DOHH2 (cell line): ENCODE measurements around the gene OR6Y1.

ENCODE experiments used
- H3F3A ChIP-seq: fragments of 200-600 bp; sonication (generic), shearing (Covaris generic); 2 replicates; pipeline ENCODE4 v1.6.0; 2016; ENCODE audit warnings: antibody characterized with exemption, mild to moderate bottlenecking; ENCODE audit not compliant: control insufficient read depth, insufficient read depth
- H3K27ac ChIP-seq: fragments of 200-600 bp; sonication (generic); 2 replicates; pipeline ENCODE4 v1.5.1; 2014; ENCODE audit warnings: low read depth, mild to moderate bottlenecking, low read length, moderate library complexity
- H3K27me3 ChIP-seq: fragments of 200-600 bp; sonication (generic); 2 replicates; pipeline ENCODE4 v1.6.1; 2014; ENCODE audit warnings: mild to moderate bottlenecking, low read length, mixed read lengths; ENCODE audit not compliant: control insufficient read depth
- H3K36me3 ChIP-seq: fragments of 200-600 bp; sonication (generic); 2 replicates; pipeline ENCODE4 v1.6.1; 2014; ENCODE audit warnings: mild to moderate bottlenecking, low read length, moderate library complexity, mixed read lengths; ENCODE audit not compliant: control insufficient read depth
- H3K4me1 ChIP-seq: fragments of 200-600 bp; sonication (generic); 2 replicates; pipeline ENCODE4 v1.6.1; 2014; ENCODE audit warnings: mild to moderate bottlenecking, low read length, mixed read lengths; ENCODE audit not compliant: control insufficient read depth
- H3K4me2 ChIP-seq: fragments of 200-600 bp; sonication (generic); 2 replicates; pipeline ENCODE4 v1.6.0; 2014; ENCODE audit warnings: mild to moderate bottlenecking, low read length, moderate library complexity
- H3K4me3 ChIP-seq: fragments of 200-600 bp; sonication (generic); 2 replicates; pipeline ENCODE4 v1.5.1; 2014; ENCODE audit warnings: mild to moderate bottlenecking, low read length, mixed read lengths
- H3K79me2 ChIP-seq: fragments of 200-600 bp; sonication (generic); 2 replicates; pipeline ENCODE4 v1.6.1; 2014; ENCODE audit warnings: mild to moderate bottlenecking, low read length, mixed read lengths; ENCODE audit not compliant: control insufficient read depth
- H3K9me2 ChIP-seq: fragments of 200-600 bp; sonication (generic); replicated peaks from 2 replicates; pipeline ENCODE4 v1.6.1; 2014; ENCODE audit warnings: mild to moderate bottlenecking, low read length, mixed read lengths; ENCODE audit not compliant: control insufficient read depth
- H3K9me3 ChIP-seq: fragments of 200-600 bp; sonication (generic); 2 replicates; pipeline ENCODE4 v1.6.1; 2014; ENCODE audit warnings: antibody characterized with exemption, low read length, mixed read lengths; ENCODE audit not compliant: control insufficient read depth, insufficient read depth
- H4K20me1 ChIP-seq: fragments of 200-600 bp; sonication (generic); 2 replicates; pipeline ENCODE4 v1.6.0; 2014; ENCODE audit warnings: low read depth, mild to moderate bottlenecking, antibody characterized with exemption, low read length, moderate library complexity; ENCODE audit not compliant: control insufficient read depth, insufficient read depth
- EZH2phosphoT487 ChIP-seq: fragments of 200-600 bp; sonication (generic); IDR thresholded peaks from 2 replicates; pipeline ENCODE4 v1.6.1; 2017; ENCODE audit warnings: borderline replicate concordance, mild to moderate bottlenecking, antibody characterized with exemption, low read length, moderate library complexity, mixed read lengths
- TF ChIP-seq, protein P1 (sequence below): fragments of 200-600 bp; sonication (generic); IDR thresholded peaks from one replicate; pipeline ENCODE4 v1.5.1; 2014; ENCODE audit warnings: antibody characterized with exemption, mild to moderate bottlenecking, low read depth, low read length; ENCODE audit not compliant: poor library complexity, severe bottlenecking

Gene OR6Y1, protein sequence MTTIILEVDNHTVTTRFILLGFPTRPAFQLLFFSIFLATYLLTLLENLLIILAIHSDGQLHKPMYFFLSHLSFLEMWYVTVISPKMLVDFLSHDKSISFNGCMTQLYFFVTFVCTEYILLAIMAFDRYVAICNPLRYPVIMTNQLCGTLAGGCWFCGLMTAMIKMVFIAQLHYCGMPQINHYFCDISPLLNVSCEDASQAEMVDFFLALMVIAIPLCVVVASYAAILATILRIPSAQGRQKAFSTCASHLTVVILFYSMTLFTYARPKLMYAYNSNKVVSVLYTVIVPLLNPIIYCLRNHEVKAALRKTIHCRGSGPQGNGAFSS

DNA sequence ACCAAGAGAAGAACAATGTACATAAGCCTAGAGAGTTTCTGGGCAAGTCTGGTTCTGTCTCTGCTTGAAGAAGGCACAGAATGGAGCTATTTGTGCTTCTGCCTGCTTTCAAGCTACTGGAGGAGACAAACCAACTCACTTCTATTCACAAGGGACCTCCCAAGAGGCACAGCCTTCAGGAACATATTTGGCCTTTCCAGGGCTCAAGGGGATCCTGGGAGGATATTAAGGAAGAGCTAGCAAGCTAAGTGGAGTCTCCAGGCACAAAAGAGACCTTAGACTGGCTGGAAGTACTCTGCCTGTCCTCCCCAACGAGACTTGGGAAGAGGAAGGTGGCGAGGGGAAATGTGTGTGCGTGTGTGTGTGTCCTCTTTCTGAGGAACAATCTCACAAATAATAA, at the start of gene OR6Y1:
TSS of gene OR6Y1 (minus strand) at position 54 of the 400 bp plus-strand sequence. CDS start 6,300 bp downstream, outside the sequence.
- Histone ChIP-seq H3F3A (no peaks in the 10 kb centered on the region), H3K9me2 (no peaks in the 10 kb centered on the region), H3K27ac (no peak within 1 kb of the TSS), H3K79me2 (no peaks in the 10 kb centered on the region), H3K4me3 (no peak within 1 kb of the TSS), H3K4me1 (no peaks in the 10 kb centered on the region), H3K4me2 (no peak within 1 kb of the TSS), H3K27me3 (0 out of 2 replicates have a peak, but pooled peaks cover 3% of the 10 kb centered on the region), H3K36me3 (no peaks in the 10 kb centered on the region), H4K20me1 (no peaks in the 10 kb centered on the region), H3K9me3 (no peaks in the 10 kb centered on the region)
- no peak for TF ChIP-seq EZH2phosphoT487
- TF ChIP-seq, protein P1, sequence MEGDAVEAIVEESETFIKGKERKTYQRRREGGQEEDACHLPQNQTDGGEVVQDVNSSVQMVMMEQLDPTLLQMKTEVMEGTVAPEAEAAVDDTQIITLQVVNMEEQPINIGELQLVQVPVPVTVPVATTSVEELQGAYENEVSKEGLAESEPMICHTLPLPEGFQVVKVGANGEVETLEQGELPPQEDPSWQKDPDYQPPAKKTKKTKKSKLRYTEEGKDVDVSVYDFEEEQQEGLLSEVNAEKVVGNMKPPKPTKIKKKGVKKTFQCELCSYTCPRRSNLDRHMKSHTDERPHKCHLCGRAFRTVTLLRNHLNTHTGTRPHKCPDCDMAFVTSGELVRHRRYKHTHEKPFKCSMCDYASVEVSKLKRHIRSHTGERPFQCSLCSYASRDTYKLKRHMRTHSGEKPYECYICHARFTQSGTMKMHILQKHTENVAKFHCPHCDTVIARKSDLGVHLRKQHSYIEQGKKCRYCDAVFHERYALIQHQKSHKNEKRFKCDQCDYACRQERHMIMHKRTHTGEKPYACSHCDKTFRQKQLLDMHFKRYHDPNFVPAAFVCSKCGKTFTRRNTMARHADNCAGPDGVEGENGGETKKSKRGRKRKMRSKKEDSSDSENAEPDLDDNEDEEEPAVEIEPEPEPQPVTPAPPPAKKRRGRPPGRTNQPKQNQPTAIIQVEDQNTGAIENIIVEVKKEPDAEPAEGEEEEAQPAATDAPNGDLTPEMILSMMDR = no peak

DNA sequence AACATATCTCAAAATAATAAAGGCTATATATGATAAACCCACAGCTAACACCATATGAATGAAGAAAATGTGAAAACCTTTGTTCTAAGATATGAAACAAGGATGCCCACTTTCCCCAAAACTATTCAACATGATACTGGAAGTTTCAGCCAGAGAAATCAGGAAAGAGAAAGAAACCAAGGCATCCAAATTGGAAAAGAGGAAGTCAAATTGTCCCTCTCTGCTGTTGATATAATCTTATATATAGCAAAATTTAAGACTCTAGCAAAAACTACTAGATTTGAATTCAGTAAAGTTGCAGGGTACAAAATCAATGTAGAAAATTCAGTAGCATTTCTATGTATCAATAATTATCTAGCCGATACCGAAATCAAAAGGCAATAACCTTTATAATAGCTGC, 46.5 kb upstream of the OR6Y1 start:
- Histone ChIP-seq H3K79me2 (no peaks in the 10 kb centered on the region), H3K27ac (no peak overlapping the region), H3K4me1 (no peaks in the 10 kb centered on the region), H3K9me3 (peaks cover 5% of the 10 kb centered on the region), H3K4me2 (no peak overlapping the region), H3K9me2 (no peaks in the 10 kb centered on the region), H3F3A (no peaks in the 10 kb centered on the region), H3K4me3 (no peak overlapping the region), H4K20me1 (no peaks in the 10 kb centered on the region), H3K27me3 (no peaks in the 10 kb centered on the region; the same call in 1 of the 2 replicates), H3K36me3 (no peaks in the 10 kb centered on the region)
- TF ChIP-seq EZH2phosphoT487 = no peak
- TF ChIP-seq, protein P1 = no peak

DNA sequence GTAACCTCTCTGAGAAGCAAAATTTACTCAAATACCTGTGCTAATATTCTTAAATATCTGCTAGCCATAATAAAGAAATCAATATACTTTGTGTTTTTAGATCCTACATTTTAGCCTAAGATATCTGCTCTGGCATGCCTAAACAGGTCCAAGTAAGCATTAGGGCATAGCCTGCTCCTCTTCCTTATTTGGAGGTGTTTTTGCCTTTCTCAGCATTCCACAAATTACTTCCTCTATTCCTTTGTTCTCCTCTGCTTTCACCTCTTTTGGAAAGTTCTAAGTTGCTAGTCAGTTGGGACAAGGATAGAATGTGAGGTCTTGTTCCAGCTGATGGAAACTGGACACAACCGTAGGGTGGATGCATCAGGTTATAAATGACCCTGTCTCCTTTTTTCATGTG, 32.7 kb upstream of the OR6Y1 start:
- no peaks in the 10 kb centered on the region for H3F3A ChIP-seq
- no peaks in the 10 kb centered on the region for H3K36me3 ChIP-seq
- TF ChIP-seq, protein P1 = no peak
- no peak for TF ChIP-seq EZH2phosphoT487
- no peak overlapping the region for H3K4me3 ChIP-seq
- H4K20me1 ChIP-seq = no peaks in the 10 kb centered on the region
- H3K27ac ChIP-seq = no peak overlapping the region
- no peaks in the 10 kb centered on the region; the same call in 1 of the 2 replicates for H3K9me3 ChIP-seq
- no peaks in the 10 kb centered on the region for H3K79me2 ChIP-seq
- no peaks in the 10 kb centered on the region for H3K27me3 ChIP-seq
- no peaks in the 10 kb centered on the region for H3K4me1 ChIP-seq
- H3K4me2 ChIP-seq = no peak overlapping the region
- no peaks in the 10 kb centered on the region for H3K9me2 ChIP-seq
